Loucy (cell line): ENCODE results near the gene KIAA1549.

Source experiments
- CTCF ChIP-seq: fragments of 200-600 bp; sonication (generic); conservative IDR thresholded peaks from 2 replicates; pipeline ENCODE4 v1.5.1; 2014; ENCODE audit warnings: mild to moderate bottlenecking, antibody characterized with exemption, low read length
- EZH2phosphoT487 ChIP-seq: fragments of 200-600 bp; IDR thresholded peaks from 2 replicates; pipeline ENCODE4 v1.6.1; 2018; ENCODE audit warnings: antibody characterized with exemption, mild to moderate bottlenecking, moderate library complexity, borderline replicate concordance

GRCh38 chr7:138842111-138842510 lies 139.1 kb downstream of the KIAA1549 start:
- no peak for TF ChIP-seq CTCF
- no peak for TF ChIP-seq EZH2phosphoT487
